ENCODE measurements around the gene NEDD1. TPM values are rescaled to one million over a fixed set of nuclear protein-coding genes. Genes with fewer than 3 reads are reported as not detected.

The NEDD1 gene
- total RNA-seq, 1 experiment from 2014 or later: 35.4 TPM

DNA sequence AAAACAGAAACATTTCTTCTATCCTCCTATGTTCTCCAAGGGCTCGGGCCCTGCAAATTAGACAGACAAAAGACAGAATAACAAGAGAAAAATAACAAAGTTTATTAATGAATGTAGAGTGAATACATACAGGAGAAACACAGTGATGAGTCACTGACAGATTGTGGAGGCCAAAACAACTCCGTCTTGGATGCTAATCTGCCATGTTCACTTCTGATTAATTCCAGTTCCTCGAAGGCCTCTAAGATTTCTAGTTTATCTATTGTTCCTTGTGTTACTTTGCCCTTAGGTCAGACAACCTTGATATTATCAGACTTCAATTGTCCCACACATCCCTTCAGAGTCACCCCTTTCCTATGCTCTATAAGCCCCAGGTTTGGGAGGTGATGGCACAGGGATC, 26.8 kb upstream of the NEDD1 start:
- CTCF ChIA-PET: no interaction called here
- no peak overlapping the region for H3K4me2 ChIP-seq (ENCODE audit: low read length)
- no peaks in the 10 kb centered on the region for H4K20me1 ChIP-seq (ENCODE audit: insufficient read depth)
- no peak overlapping the region for H3K9ac ChIP-seq (ENCODE audit: low read length)
- no peak overlapping the region for H3K4me3 ChIP-seq (replicated peaks in 1 of 2; ENCODE audit: low read depth in 1 of 2, low read length in 2 of 2)
- H3K36me3 ChIP-seq (ENCODE audit: control insufficient read depth in 1 of 2, insufficient read depth in 2 of 2, low read length in 2 of 2): no peaks in the 10 kb centered on the region
- H3K9me2 ChIP-seq (ENCODE audit: insufficient read depth): no peaks in the 10 kb centered on the region
- RAD21 ChIA-PET (ENCODE audit: low non-redundant PET in 1 of 2, low total read pairs in 2 of 2, uncharacterized antibody in 2 of 2, unreplicated experiment in 2 of 2): no interaction called here
- intact Hi-C loops (cut with micrococcal nuclease): no loop called here
- H3K9me3 ChIP-seq (ENCODE audit: control insufficient read depth in 1 of 2, insufficient read depth in 1 of 2, low read depth in 1 of 2, low read length in 2 of 2): no peaks in the 10 kb centered on the region
- POLR2A ChIA-PET: no interaction called here
- no peaks in the 10 kb centered on the region for H3K79me2 ChIP-seq (ENCODE audit: insufficient read depth, low read length)
- no peaks in the 10 kb centered on the region for H3K4me1 ChIP-seq (ENCODE audit: control insufficient read depth in 1 of 2, insufficient read depth in 2 of 2, low read length in 2 of 2)
- no peak for ATAC-seq
- no peak for DNase-seq (ENCODE audit: low read depth, low spot score)
- no peak overlapping the region for H2AFZ ChIP-seq (ENCODE audit: low read depth, low read length, poor library complexity, severe bottlenecking)
- TF ChIP-seq SP1 (IDR thresholded peaks at IDR 0.05; ENCODE audit: low read depth): no peak
- no peak for TF ChIP-seq TCF7L2 (IDR thresholded peaks at IDR 0.05; ENCODE audit: borderline replicate concordance, extremely low read depth, insufficient read depth, insufficient read length)
- TF ChIP-seq, protein P1, sequence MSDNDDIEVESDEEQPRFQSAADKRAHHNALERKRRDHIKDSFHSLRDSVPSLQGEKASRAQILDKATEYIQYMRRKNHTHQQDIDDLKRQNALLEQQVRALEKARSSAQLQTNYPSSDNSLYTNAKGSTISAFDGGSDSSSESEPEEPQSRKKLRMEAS (IDR thresholded peaks at IDR 0.05): no peak
- no peak for TF ChIP-seq SRF (IDR thresholded peaks at IDR 0.05; ENCODE audit: low read depth)
- TF ChIP-seq RAD21 (IDR thresholded peaks at IDR 0.05; ENCODE audit: low read depth): no peak
- TF ChIP-seq ZNF274 (IDR thresholded peaks at IDR 0.05; ENCODE audit: low read depth, low read length): no peak
- no peak for TF ChIP-seq JUND (IDR thresholded peaks at IDR 0.05)
- no peak for TF ChIP-seq POLR2AphosphoS5 (IDR thresholded peaks at IDR 0.05; ENCODE audit: low read depth, low read length)
- TF ChIP-seq EZH2 (IDR thresholded peaks at IDR 0.05): no peak
- no peak for TF ChIP-seq POLR2A (IDR thresholded peaks at IDR 0.05; ENCODE audit: borderline replicate concordance, extremely low read depth, insufficient read depth, insufficient read length)
- TF ChIP-seq, protein P2, sequence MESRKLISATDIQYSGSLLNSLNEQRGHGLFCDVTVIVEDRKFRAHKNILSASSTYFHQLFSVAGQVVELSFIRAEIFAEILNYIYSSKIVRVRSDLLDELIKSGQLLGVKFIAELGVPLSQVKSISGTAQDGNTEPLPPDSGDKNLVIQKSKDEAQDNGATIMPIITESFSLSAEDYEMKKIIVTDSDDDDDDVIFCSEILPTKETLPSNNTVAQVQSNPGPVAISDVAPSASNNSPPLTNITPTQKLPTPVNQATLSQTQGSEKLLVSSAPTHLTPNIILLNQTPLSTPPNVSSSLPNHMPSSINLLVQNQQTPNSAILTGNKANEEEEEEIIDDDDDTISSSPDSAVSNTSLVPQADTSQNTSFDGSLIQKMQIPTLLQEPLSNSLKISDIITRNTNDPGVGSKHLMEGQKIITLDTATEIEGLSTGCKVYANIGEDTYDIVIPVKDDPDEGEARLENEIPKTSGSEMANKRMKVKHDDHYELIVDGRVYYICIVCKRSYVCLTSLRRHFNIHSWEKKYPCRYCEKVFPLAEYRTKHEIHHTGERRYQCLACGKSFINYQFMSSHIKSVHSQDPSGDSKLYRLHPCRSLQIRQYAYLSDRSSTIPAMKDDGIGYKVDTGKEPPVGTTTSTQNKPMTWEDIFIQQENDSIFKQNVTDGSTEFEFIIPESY (IDR thresholded peaks at IDR 0.05; ENCODE audit: extremely low read depth, insufficient replicate concordance, low read length): no peak
- no peak for TF ChIP-seq CEBPB (IDR thresholded peaks at IDR 0.05; ENCODE audit: low read depth)
- TF ChIP-seq, protein P3, sequence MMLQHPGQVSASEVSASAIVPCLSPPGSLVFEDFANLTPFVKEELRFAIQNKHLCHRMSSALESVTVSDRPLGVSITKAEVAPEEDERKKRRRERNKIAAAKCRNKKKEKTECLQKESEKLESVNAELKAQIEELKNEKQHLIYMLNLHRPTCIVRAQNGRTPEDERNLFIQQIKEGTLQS (IDR thresholded peaks at IDR 0.05): no peak
- no peak for TF ChIP-seq CBX3 (IDR thresholded peaks at IDR 0.05; ENCODE audit: low read depth)
- no peak for TF ChIP-seq EGR1 (IDR thresholded peaks at IDR 0.05; ENCODE audit: low read depth)
- TF ChIP-seq ELF1 (IDR thresholded peaks at IDR 0.05; ENCODE audit: borderline replicate concordance, low read depth): no peak
- no peak for TF ChIP-seq YY1 (IDR thresholded peaks at IDR 0.05; ENCODE audit: extremely low read depth, insufficient replicate concordance, low read depth, low read length)
- TF ChIP-seq FOSL1 (IDR thresholded peaks at IDR 0.05; ENCODE audit: low read depth): no peak
- no TSS peak for BruUV-seq (replicated peaks)
- H3K27me3 ChIP-seq (ENCODE audit: insufficient read depth, low read length): peaks cover 35% of the 10 kb centered on the region
- H3K27ac ChIP-seq (ENCODE audit: low read depth, low read length): no peak overlapping the region

All from HCT116 (cell line).